ENCODE measurements around the gene CRAMP1.
"Not testable (repeated sequence)": the region's sequence is repeated elsewhere in the genome, so short reads cannot be mapped to it uniquely, and the experiment has no call there.

CRAMP1 gene

GRCh38 chr16:1580956-1581355 is 31.2 kb upstream of the CRAMP1 start:
- H3K36me3 ChIP-seq (ENCODE audit: control insufficient read depth, insufficient read depth, low read length, severe bottlenecking), result peaks cover 52% of the 10 kb centered on the region
- no peak overlapping the region for H3K9ac ChIP-seq (ENCODE audit: low read length)
- no peaks in the 10 kb centered on the region for H3K4me1 ChIP-seq (ENCODE audit: control insufficient read depth, insufficient read depth, low read length)
- no peak for DNase-seq (ENCODE audit: low read depth)
- no peaks in the 10 kb centered on the region for H3K9me3 ChIP-seq (ENCODE audit: control insufficient read depth, low read length)
- no peak overlapping the region for H3K4me3 ChIP-seq (ENCODE audit: low read length)
- H3K27me3 ChIP-seq (replicated peaks; ENCODE audit: control insufficient read depth, insufficient read depth, low read length), result no peaks in the 10 kb centered on the region

GRCh38 chr16:1581804-1582203 is 30.4 kb upstream of the CRAMP1 start:
- Histone ChIP-seq H3K9ac (ENCODE audit: low read length) (no peak overlapping the region), H3K4me1 (ENCODE audit: control insufficient read depth, insufficient read depth, low read length) (no peaks in the 10 kb centered on the region), H3K27me3 (replicated peaks; ENCODE audit: control insufficient read depth, insufficient read depth, low read length) (no peaks in the 10 kb centered on the region), H3K9me3 (ENCODE audit: control insufficient read depth, low read length) (no peaks in the 10 kb centered on the region), H3K36me3 (ENCODE audit: control insufficient read depth, insufficient read depth, low read length, severe bottlenecking) (peaks cover 58% of the 10 kb centered on the region), H3K4me3 (ENCODE audit: low read length) (no peak overlapping the region)
- no peak for DNase-seq (ENCODE audit: low read depth)

- Histone ChIP-seq H3K36me3 (ENCODE audit: control insufficient read depth, insufficient read depth, low read length, severe bottlenecking) (peaks cover 65% of the 10 kb centered on the region), H3K4me1 (ENCODE audit: control insufficient read depth, insufficient read depth, low read length) (no peaks in the 10 kb centered on the region), H3K4me3 (ENCODE audit: low read length) (no peak overlapping the region)
Measured at GRCh38 chr16:1583180-1583579, 29.0 kb upstream of the CRAMP1 start.

GRCh38 chr16:1584926-1585484 is 27.2 kb upstream of the CRAMP1 start:
- no peak for DNase-seq (ENCODE audit: low read depth)
- Histone ChIP-seq H3K36me3 (ENCODE audit: control insufficient read depth, insufficient read depth, low read length, severe bottlenecking) (peaks cover 63% of the 10 kb centered on the region), H3K4me1 (ENCODE audit: control insufficient read depth, insufficient read depth, low read length) (no peaks in the 10 kb centered on the region), H3K9ac (ENCODE audit: low read length) (no peak overlapping the region), H3K27me3 (replicated peaks; ENCODE audit: control insufficient read depth, insufficient read depth, low read length) (no peaks in the 10 kb centered on the region), H3K9me3 (ENCODE audit: control insufficient read depth, low read length) (no peaks in the 10 kb centered on the region), H3K4me3 (ENCODE audit: low read length) (no peak overlapping the region)

More at GRCh38 chr16:1583180-1583579, 29.0 kb upstream of the CRAMP1 start:
- no peak for DNase-seq (ENCODE audit: low read depth)
- no peaks in the 10 kb centered on the region for H3K27me3 ChIP-seq (replicated peaks; ENCODE audit: control insufficient read depth, insufficient read depth, low read length)
- H3K9ac ChIP-seq (ENCODE audit: low read length), result no peak overlapping the region
- no peaks in the 10 kb centered on the region for H3K9me3 ChIP-seq (ENCODE audit: control insufficient read depth, low read length)

GRCh38 chr16:1590366-1590765 is 21.8 kb upstream of the CRAMP1 start:
- H3K9me3 ChIP-seq (ENCODE audit: control insufficient read depth, low read length), result no peaks in the 10 kb centered on the region
- peaks cover 37% of the 10 kb centered on the region for H3K36me3 ChIP-seq (ENCODE audit: control insufficient read depth, insufficient read depth, low read length, severe bottlenecking)
- H3K27me3 ChIP-seq (replicated peaks; ENCODE audit: control insufficient read depth, insufficient read depth, low read length), result no peaks in the 10 kb centered on the region
- no peak overlapping the region for H3K9ac ChIP-seq (ENCODE audit: low read length)
- no peak for DNase-seq (ENCODE audit: low read depth)
- H3K4me3 ChIP-seq (ENCODE audit: low read length), result no peak overlapping the region
- H3K4me1 ChIP-seq (ENCODE audit: control insufficient read depth, insufficient read depth, low read length), result no peaks in the 10 kb centered on the region

- H3K9me3 ChIP-seq (ENCODE audit: control insufficient read depth, low read length), result no peaks in the 10 kb centered on the region
- no peak overlapping the region for H3K4me3 ChIP-seq (ENCODE audit: low read length)
- H3K9ac ChIP-seq (ENCODE audit: low read length), result no peak overlapping the region
- no peak for DNase-seq (ENCODE audit: low read depth)
- H3K27me3 ChIP-seq (replicated peaks; ENCODE audit: control insufficient read depth, insufficient read depth, low read length), result no peaks in the 10 kb centered on the region
- H3K4me1 ChIP-seq (ENCODE audit: control insufficient read depth, insufficient read depth, low read length), result no peaks in the 10 kb centered on the region
- H3K36me3 ChIP-seq (ENCODE audit: control insufficient read depth, insufficient read depth, low read length, severe bottlenecking), result peaks cover 33% of the 10 kb centered on the region
Measured at GRCh38 chr16:1590930-1591705, 21.0 kb upstream of the CRAMP1 start.

- DNase-seq (ENCODE audit: low read depth), result no peak
- Histone ChIP-seq H3K36me3 (ENCODE audit: control insufficient read depth, insufficient read depth, low read length, severe bottlenecking) (peaks cover 19% of the 10 kb centered on the region), H3K4me3 (ENCODE audit: low read length) (no peak overlapping the region)
Measured at GRCh38 chr16:1592446-1592845, 19.7 kb upstream of the CRAMP1 start.

GRCh38 chr16:1595511-1595910 is 16.6 kb upstream of the CRAMP1 start:
- H3K4me1 ChIP-seq (ENCODE audit: control insufficient read depth, insufficient read depth, low read length); H3K4me3 ChIP-seq (ENCODE audit: low read length); H3K36me3 ChIP-seq (ENCODE audit: control insufficient read depth, insufficient read depth, low read length, severe bottlenecking); H3K9me3 ChIP-seq (ENCODE audit: control insufficient read depth, low read length); H3K27me3 ChIP-seq (replicated peaks; ENCODE audit: control insufficient read depth, insufficient read depth, low read length); H3K9ac ChIP-seq (ENCODE audit: low read length); DNase-seq (ENCODE audit: low read depth): not testable (repeated sequence)

More at GRCh38 chr16:1592446-1592845, 19.7 kb upstream of the CRAMP1 start:
- no peaks in the 10 kb centered on the region for H3K9me3 ChIP-seq (ENCODE audit: control insufficient read depth, low read length)
- no peaks in the 10 kb centered on the region for H3K4me1 ChIP-seq (ENCODE audit: control insufficient read depth, insufficient read depth, low read length)
- H3K9ac ChIP-seq (ENCODE audit: low read length), result no peak overlapping the region
- H3K27me3 ChIP-seq (replicated peaks; ENCODE audit: control insufficient read depth, insufficient read depth, low read length), result no peaks in the 10 kb centered on the region

GRCh38 chr16:1596516-1596915 is 15.6 kb upstream of the CRAMP1 start:
- Histone ChIP-seq H3K36me3 (ENCODE audit: control insufficient read depth, insufficient read depth, low read length, severe bottlenecking) (peaks cover 12% of the 10 kb centered on the region), H3K27me3 (replicated peaks; ENCODE audit: control insufficient read depth, insufficient read depth, low read length) (no peaks in the 10 kb centered on the region), H3K9ac (ENCODE audit: low read length) (no peak overlapping the region), H3K4me3 (ENCODE audit: low read length) (no peak overlapping the region), H3K4me1 (ENCODE audit: control insufficient read depth, insufficient read depth, low read length) (no peaks in the 10 kb centered on the region), H3K9me3 (ENCODE audit: control insufficient read depth, low read length) (no peaks in the 10 kb centered on the region)
- DNase-seq (ENCODE audit: low read depth), result no peak

- DNase-seq (ENCODE audit: low read depth), result no peak
- H3K9me3 ChIP-seq (ENCODE audit: control insufficient read depth, low read length), result no peaks in the 10 kb centered on the region
- H3K27me3 ChIP-seq (replicated peaks; ENCODE audit: control insufficient read depth, insufficient read depth, low read length), result no peaks in the 10 kb centered on the region
- peaks cover 18% of the 10 kb centered on the region for H3K36me3 ChIP-seq (ENCODE audit: control insufficient read depth, insufficient read depth, low read length, severe bottlenecking)
- H3K4me3 ChIP-seq (ENCODE audit: low read length), result no peak overlapping the region
- no peaks in the 10 kb centered on the region for H3K4me1 ChIP-seq (ENCODE audit: control insufficient read depth, insufficient read depth, low read length)
- no peak overlapping the region for H3K9ac ChIP-seq (ENCODE audit: low read length)
Measured at GRCh38 chr16:1597154-1597553, 15.0 kb upstream of the CRAMP1 start.

GRCh38 chr16:1601031-1601430 is 11.1 kb upstream of the CRAMP1 start:
- Histone ChIP-seq H3K36me3 (ENCODE audit: control insufficient read depth, insufficient read depth, low read length, severe bottlenecking) (peaks cover 17% of the 10 kb centered on the region), H3K9ac (ENCODE audit: low read length) (no peak overlapping the region), H3K4me1 (ENCODE audit: control insufficient read depth, insufficient read depth, low read length) (no peaks in the 10 kb centered on the region), H3K4me3 (ENCODE audit: low read length) (no peak overlapping the region), H3K9me3 (ENCODE audit: control insufficient read depth, low read length) (no peaks in the 10 kb centered on the region), H3K27me3 (replicated peaks; ENCODE audit: control insufficient read depth, insufficient read depth, low read length) (no peaks in the 10 kb centered on the region)
- no peak for DNase-seq (ENCODE audit: low read depth)
